NK-92 treated with Interleukin-12 subunit alpha and Interleukin-12 subunit beta, amount 100 ng/mL, for 24 hours (cell line): ENCODE data around the gene FGF2.
"Not testable (repeated sequence)": the region's sequence is repeated elsewhere in the genome, so short reads cannot be mapped to it uniquely, and the experiment has no call there.

Source experiments
- DNase-seq: peaks from one replicate; lab custom pipeline; 2025; lab: John Stamatoyannopoulos, UW

FGF2 gene

DNA sequence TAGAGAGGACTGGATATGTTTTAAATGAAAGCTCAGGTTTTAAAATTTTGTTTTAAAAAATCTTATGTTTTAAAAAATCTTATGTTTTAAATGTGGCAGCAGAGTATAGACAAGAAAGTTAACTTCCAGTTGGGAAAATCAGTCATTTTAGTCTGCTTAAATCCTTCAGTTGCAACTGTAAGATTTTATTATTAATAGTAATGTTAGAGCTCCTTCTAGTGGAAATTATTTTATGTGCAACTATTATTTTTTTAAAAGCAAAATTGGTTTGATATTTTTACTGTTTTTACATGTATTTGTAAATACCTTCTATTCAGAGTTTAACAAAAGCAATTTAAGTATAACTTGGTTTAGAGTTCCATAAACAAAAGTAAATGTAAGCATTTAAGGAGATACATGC lies 104.2 kb downstream of the FGF2 start:
- DNase-seq: no peak

DNA sequence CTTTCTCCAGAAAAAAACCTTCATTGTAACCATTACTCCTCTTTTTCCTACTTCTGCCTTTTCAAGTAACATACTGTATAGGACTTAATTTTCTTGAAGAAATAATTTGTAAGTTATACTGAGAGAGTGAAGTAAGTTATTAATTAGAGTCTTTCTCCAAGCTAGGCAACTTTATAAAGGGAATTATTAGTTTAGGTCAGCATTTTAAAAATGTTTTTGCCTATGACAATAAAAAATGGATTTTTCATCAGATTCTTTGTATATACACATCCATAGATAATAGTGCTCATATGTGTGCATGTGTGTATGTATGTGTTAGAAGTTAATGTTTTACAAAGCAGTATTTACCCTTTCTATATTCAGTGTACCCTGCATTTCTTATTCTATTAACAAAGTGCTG lies 106.1 kb downstream of the FGF2 start:
- DNase-seq: no peak

- DNase-seq: not testable (repeated sequence)
Observed at GRCh38 chr4:122945136-122945535, 118.5 kb downstream of the FGF2 start.

DNA sequence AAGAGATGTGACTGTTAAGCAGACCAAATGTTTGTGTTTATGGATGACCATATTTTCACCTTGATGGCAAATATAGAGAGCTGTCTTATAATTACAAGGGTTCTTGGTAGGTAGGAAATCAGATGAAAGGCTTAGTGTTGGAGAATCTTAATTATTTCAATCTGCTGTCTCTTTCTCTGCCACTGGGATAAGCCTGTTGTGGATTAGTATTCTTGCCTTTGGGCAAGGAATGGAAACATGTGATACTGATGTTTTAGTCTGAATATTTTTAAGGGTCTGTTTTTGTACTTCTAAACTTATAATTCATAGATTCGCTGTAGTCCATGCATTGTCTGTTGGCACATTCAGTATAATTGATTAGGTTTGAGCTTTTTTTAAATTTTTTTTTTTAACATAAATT lies 119.5 kb downstream of the FGF2 start:
- DNase-seq: no peak
